Endodermal cell (in vitro differentiated cells): ENCODE data around the gene MINK1. TPM values are rescaled to one million over a fixed set of nuclear protein-coding genes. Genes with fewer than 3 reads are reported as not detected.
A peak's percentile ranks its signal among the peaks of the same experiment; 100 is the strongest.

Experiments
- DNase-seq: peaks from one replicate; pipeline ENCODE4 v3.0.0-alpha.2; 2017
- H3K27ac ChIP-seq: 2 replicates; pipeline ENCODE4 v1.5.1; 2013; ENCODE audit warnings: mild to moderate bottlenecking, low read depth, low read length, moderate library complexity
- H3K27me3 ChIP-seq: 2 replicates; pipeline ENCODE4 v1.6.1; 2013; ENCODE audit warnings: mild to moderate bottlenecking, low read length, moderate library complexity; ENCODE audit not compliant: insufficient read depth, control insufficient read depth, poor library complexity, severe bottlenecking
- H3K36me3 ChIP-seq: 2 replicates; pipeline ENCODE4 v1.7.0; 2013; ENCODE audit warnings: mild to moderate bottlenecking, low read length, moderate library complexity; ENCODE audit not compliant: control insufficient read depth, insufficient read depth
- H3K4me1 ChIP-seq: one replicate; pipeline ENCODE4 v1.7.0; 2013; ENCODE audit warnings: low read length; ENCODE audit not compliant: control insufficient read depth, insufficient read depth
- H3K4me3 ChIP-seq: 2 replicates; pipeline ENCODE4 v1.5.1; 2013; ENCODE audit warnings: mild to moderate bottlenecking, low read length, moderate library complexity
- H3K9ac ChIP-seq: 2 replicates; pipeline ENCODE4 v1.6.1; 2013; ENCODE audit warnings: mild to moderate bottlenecking, low read length, moderate library complexity; ENCODE audit not compliant: poor library complexity, severe bottlenecking; ENCODE audit errors: extremely low read depth
- H3K9me3 ChIP-seq: 2 replicates; pipeline ENCODE4 v1.6.1; 2013; ENCODE audit warnings: mild to moderate bottlenecking, low read length, moderate library complexity; ENCODE audit not compliant: control insufficient read depth
- H3K27ac Mint-ChIP-seq: 2 replicates; pipeline ENCODE4 v1.8.0; 2020; ENCODE audit warnings: mixed read lengths
- H3K27me3 Mint-ChIP-seq: 2 replicates; pipeline ENCODE4 v1.8.0; 2021; ENCODE audit warnings: mild to moderate bottlenecking, mixed read lengths; ENCODE audit not compliant: insufficient read depth
- H3K36me3 Mint-ChIP-seq: 2 replicates; pipeline ENCODE4 v1.8.0; 2020; ENCODE audit warnings: low read depth, mixed read lengths
- H3K4me1 Mint-ChIP-seq: 2 replicates; pipeline ENCODE4 v1.8.0; 2020; ENCODE audit warnings: mixed read lengths
- H3K4me3 Mint-ChIP-seq: 2 replicates; pipeline ENCODE4 v1.8.0; 2020; ENCODE audit warnings: mild to moderate bottlenecking, moderate library complexity, mixed read lengths
- H3K9me3 Mint-ChIP-seq: 2 replicates; pipeline ENCODE4 v1.8.0; 2020; ENCODE audit warnings: mild to moderate bottlenecking, mixed read lengths
- CTCF ChIP-seq: fragments of 200-600 bp; sonication (generic); conservative IDR thresholded peaks from 2 replicates; pipeline ENCODE4 v1.5.0; 2021; ENCODE audit warnings: antibody characterized with exemption, mild to moderate bottlenecking
- WGBS, 2 experiments: methylation state at CpG; one replicate each; pipeline versions ENCODE4 v1.1.5 to v1.1.7; 2013; ENCODE audit warnings: missing lambda C conversion rate in 2 of 2, mixed read lengths in 1 of 2; ENCODE audit not compliant: insufficient coverage in 1 of 2, insufficient read length in 1 of 2; 5-methylcytosine and 5-hydroxymethylcytosine counted together
- total RNA-seq, 2 donors: library from RNA; stranded (reverse); fragmentation: NEBNext Ultra II Directional in 1 of 2; extraction: Animal tissue kit (Norgen Biotek cat#: 25700) in 1 of 2; gene quantifications; 2 replicates in 1 of 2; 3 replicates in 1 of 2; pipeline ENCODE4 v1.2.1, GENCODE V29; 2021

Gene MINK1
- total RNA-seq, 2 donors from 2014 or later = 75.0 to 79.7 TPM

DNA sequence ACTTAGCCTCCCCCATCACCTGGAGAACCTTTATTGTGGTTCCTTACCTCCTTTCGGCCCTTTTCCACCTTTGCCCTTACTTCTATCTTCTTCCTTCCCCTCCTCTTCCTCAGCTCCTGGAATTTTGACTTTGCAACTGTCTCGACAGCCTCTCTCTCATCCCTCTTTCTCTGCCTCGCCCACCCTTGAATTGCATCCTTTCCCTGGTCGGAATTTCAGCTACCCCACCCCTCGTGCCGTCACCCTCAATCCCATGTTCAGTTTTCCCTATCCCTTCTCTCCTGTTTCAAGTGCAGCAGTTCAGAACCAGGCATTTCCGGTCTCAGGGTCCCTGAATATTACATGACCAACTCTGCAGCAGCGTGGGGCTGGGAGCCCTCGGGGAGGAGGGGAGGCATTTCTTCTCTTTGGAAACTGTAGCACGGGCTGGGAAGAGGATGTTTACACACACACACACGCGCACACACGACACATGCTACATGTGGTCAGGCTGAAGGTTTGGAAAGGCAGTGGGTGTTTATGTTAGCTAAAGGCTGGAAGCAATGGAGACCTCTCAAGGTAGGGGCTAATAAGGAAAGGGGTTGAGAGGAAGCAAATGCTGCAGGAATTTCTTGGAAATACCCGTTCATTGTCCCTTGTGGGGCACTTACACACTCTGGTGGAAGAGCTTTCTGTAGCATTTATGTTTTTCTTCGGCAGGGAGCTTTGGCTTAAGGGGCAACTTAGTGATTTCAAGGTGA, 971 bp downstream of the MINK1 start:
- Histone ChIP-seq H3K9ac (peak overlapping the region; percentile 31), H3K27me3 (no peaks in the 10 kb centered on the region), H3K4me1 (peaks cover 16% of the 10 kb centered on the region), H3K36me3 (no peaks in the 10 kb centered on the region), H3K9me3 (no peaks in the 10 kb centered on the region), H3K4me3 (peak overlapping the region; percentile 91), H3K27ac (no peak overlapping the region)
- Mint-ChIP-seq H3K4me1 (peaks cover 36% of the 10 kb centered on the region), H3K27me3 (no peaks in the 10 kb centered on the region), H3K36me3 (no peaks in the 10 kb centered on the region), H3K9me3 (no peaks in the 10 kb centered on the region), H3K27ac (peak overlapping the region; percentile 82), H3K4me3 (peak overlapping the region; percentile 83)
- WGBS, 2 experiments = 17 to 22% methylated on average over 8 to 15 of the region's 15 CpGs
- TF ChIP-seq CTCF = no peak
- DNase-seq = peak; percentile 71

GRCh38 chr17:4834681-4835020, 1.5 kb downstream of the MINK1 start:
- Histone ChIP-seq H3K27ac (no peak overlapping the region), H3K9ac (no peak overlapping the region), H3K4me3 (peak overlapping the region; percentile 91), H3K36me3 (no peaks in the 10 kb centered on the region), H3K9me3 (no peaks in the 10 kb centered on the region), H3K27me3 (no peaks in the 10 kb centered on the region), H3K4me1 (peaks cover 16% of the 10 kb centered on the region)
- no peak for TF ChIP-seq CTCF
- H3K9me3 Mint-ChIP-seq = no peaks in the 10 kb centered on the region
- H3K36me3 Mint-ChIP-seq = no peaks in the 10 kb centered on the region
- no peak for DNase-seq
- H3K4me1 Mint-ChIP-seq = peaks cover 41% of the 10 kb centered on the region
- 75 to 84% methylated on average over 2 to 4 of the region's 4 CpGs for WGBS, 2 experiments
- H3K27me3 Mint-ChIP-seq = no peaks in the 10 kb centered on the region
- H3K4me3 Mint-ChIP-seq = peak overlapping the region; percentile 83
- H3K27ac Mint-ChIP-seq = peak overlapping the region; percentile 16

DNA sequence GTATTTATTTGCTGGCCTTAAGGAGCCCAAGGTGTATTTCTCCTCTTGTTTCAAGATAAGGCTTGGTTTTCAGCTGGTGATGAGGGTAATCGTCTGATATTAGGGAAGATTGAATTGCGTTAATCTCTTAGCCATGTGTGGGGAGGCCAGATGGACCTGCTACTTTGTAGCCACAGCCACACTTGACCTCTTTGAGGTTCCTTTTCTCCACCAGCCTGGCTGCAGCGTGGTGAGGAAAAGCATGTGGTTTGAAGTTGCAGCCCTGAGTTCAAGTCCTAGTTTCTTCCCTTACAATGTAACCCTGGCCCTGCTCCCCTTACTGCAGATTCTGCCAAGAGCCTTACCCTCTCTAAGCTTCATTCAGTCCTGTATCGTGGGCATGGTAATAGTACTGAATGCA, 3.1 kb downstream of the MINK1 start:
- H3K9ac ChIP-seq = no peak overlapping the region
- H3K36me3 ChIP-seq = no peaks in the 10 kb centered on the region
- H3K4me3 ChIP-seq = no peak overlapping the region
- no peaks in the 10 kb centered on the region for H3K9me3 ChIP-seq
- H3K27me3 ChIP-seq = no peaks in the 10 kb centered on the region
- Mint-ChIP-seq H3K4me3 (no peak overlapping the region), H3K9me3 (no peaks in the 10 kb centered on the region), H3K27ac (no peak overlapping the region), H3K4me1 (peaks cover 51% of the 10 kb centered on the region), H3K27me3 (no peaks in the 10 kb centered on the region), H3K36me3 (no peaks in the 10 kb centered on the region)
- TF ChIP-seq CTCF = no peak
- no peak overlapping the region for H3K27ac ChIP-seq
- H3K4me1 ChIP-seq = peaks cover 16% of the 10 kb centered on the region
- WGBS, 2 experiments = 98 to 100% methylated on average over 4 of the region's 4 CpGs
- DNase-seq = no peak
